Esophagus muscularis mucosa (tissue), 4 donors: ENCODE data around the gene CD52.

Source experiments
- EP300 ChIP-seq: sonication (generic); formaldehyde crosslinking; IDR thresholded peaks from one replicate; pipeline ENCODE4 v1.6.1; 2017; ENCODE audit warnings: antibody characterized with exemption
- POLR2A ChIP-seq: fragments of 450-650 bp; IDR thresholded peaks from one replicate; pipeline ENCODE4 v1.6.1; 2017; ENCODE audit warnings: antibody characterized with exemption, moderate library complexity, mild to moderate bottlenecking, low read depth
- POLR2AphosphoS5 ChIP-seq, 2 donors: sonication (generic); formaldehyde crosslinking; IDR thresholded peaks; one replicate each; pipeline ENCODE4 v1.6.1; 2017; ENCODE audit warnings: antibody characterized with exemption in 2 of 2
- TF ChIP-seq, protein P1 (sequence below), 3 experiments: fragments of 200-600 bp in 2 of 3; fragments of 450-650 bp in 1 of 3; sonication (generic) in 2 of 3; IDR thresholded peaks; one replicate each; pipeline ENCODE4 v1.5.1; 2017 to 2019; ENCODE audit warnings: antibody characterized with exemption in 3 of 3, mild to moderate bottlenecking in 2 of 3, moderate library complexity in 1 of 3

DNA sequence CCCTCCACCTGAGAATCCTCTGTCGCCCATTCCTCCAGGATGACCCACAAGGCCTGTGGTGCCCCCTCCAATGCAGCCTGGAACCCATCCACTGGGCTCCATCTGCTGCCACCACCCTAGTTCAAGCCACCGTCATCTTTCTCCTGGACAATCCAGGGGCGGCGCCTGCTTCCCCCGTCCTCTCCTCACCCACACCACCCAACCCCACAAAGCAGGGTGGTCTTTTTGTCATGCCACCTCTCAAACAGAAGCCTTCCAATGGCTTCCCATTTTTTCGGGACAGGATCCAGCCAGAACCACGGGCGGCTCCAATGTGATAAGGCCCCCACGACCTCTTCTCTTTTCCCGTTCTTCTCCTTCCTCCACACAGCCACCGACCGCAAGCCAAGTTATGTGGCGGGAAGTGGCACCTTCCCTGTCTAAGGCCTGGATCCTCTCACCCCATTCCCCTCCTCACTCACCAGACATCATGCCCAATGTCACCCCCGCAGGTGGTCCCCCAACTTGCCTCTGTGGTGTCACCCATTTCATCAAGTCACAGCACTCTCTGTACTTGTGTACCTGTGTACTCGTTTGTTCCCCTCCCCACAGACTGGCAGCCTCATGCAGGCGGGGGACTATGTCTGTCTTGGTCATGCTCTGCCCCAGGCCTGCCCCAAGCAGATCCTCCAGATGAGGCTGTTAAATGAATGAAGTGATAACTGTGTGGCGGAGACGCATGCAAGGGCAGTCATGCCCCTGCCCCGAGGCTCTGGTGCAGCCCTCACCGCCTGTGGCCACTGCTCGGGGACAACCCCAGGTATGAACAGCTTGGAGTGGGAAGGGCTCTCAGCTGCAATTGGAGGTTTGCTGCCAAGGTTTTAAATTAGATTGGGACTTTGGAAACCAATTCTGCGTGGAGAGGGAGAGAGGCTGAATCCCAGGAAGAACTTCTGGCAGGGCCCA is 22.3 kb upstream of the CD52 start:
- TF ChIP-seq POLR2AphosphoS5 (IDR thresholded peaks at IDR 0.05) (no peak), POLR2A (no peak), EP300 (no peak)
- TF ChIP-seq, protein P1, sequence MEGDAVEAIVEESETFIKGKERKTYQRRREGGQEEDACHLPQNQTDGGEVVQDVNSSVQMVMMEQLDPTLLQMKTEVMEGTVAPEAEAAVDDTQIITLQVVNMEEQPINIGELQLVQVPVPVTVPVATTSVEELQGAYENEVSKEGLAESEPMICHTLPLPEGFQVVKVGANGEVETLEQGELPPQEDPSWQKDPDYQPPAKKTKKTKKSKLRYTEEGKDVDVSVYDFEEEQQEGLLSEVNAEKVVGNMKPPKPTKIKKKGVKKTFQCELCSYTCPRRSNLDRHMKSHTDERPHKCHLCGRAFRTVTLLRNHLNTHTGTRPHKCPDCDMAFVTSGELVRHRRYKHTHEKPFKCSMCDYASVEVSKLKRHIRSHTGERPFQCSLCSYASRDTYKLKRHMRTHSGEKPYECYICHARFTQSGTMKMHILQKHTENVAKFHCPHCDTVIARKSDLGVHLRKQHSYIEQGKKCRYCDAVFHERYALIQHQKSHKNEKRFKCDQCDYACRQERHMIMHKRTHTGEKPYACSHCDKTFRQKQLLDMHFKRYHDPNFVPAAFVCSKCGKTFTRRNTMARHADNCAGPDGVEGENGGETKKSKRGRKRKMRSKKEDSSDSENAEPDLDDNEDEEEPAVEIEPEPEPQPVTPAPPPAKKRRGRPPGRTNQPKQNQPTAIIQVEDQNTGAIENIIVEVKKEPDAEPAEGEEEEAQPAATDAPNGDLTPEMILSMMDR (IDR thresholded peaks at IDR 0.05), result no peak
